Endothelial cell (in vitro differentiated cells): ENCODE results near the gene MACO1. TPM values are rescaled to one million over a fixed set of nuclear protein-coding genes. Genes with fewer than 3 reads are reported as not detected.

ENCODE experiments used
- DNase-seq: peaks from one replicate; pipeline ENCODE4 v3.0.0; 2021; ENCODE audit warnings: low spot score
- H3K27ac Mint-ChIP-seq: one replicate; pipeline ENCODE4 v1.8.0; 2021; ENCODE audit warnings: mixed read lengths, inconsistent platforms; ENCODE audit not compliant: unreplicated experiment
- H3K27me3 Mint-ChIP-seq: one replicate; pipeline ENCODE4 v1.8.0; 2021; ENCODE audit warnings: mild to moderate bottlenecking, moderate library complexity, mixed read lengths, inconsistent platforms; ENCODE audit not compliant: unreplicated experiment
- H3K36me3 Mint-ChIP-seq: one replicate; pipeline ENCODE4 v1.8.0; 2021; ENCODE audit warnings: mild to moderate bottlenecking, low read depth, mixed read lengths, inconsistent platforms; ENCODE audit not compliant: unreplicated experiment
- H3K4me1 Mint-ChIP-seq: one replicate; pipeline ENCODE4 v1.8.0; 2021; ENCODE audit warnings: mild to moderate bottlenecking, mixed read lengths, inconsistent platforms; ENCODE audit not compliant: unreplicated experiment
- H3K4me3 Mint-ChIP-seq: one replicate; pipeline ENCODE4 v1.8.0; 2021; ENCODE audit warnings: mild to moderate bottlenecking, mixed read lengths, inconsistent platforms; ENCODE audit not compliant: unreplicated experiment
- H3K9me3 Mint-ChIP-seq: one replicate; pipeline ENCODE4 v1.8.0; 2021; ENCODE audit warnings: mixed read lengths, inconsistent platforms; ENCODE audit not compliant: unreplicated experiment
- CTCF ChIP-seq: fragments of 200-600 bp; sonication (generic); IDR thresholded peaks from one replicate; pipeline ENCODE4 v1.5.0; 2021; ENCODE audit warnings: antibody characterized with exemption; ENCODE audit not compliant: unreplicated experiment
- total RNA-seq: library from RNA; stranded (reverse); fragmentation: NEBNext Ultra II Directional; extraction: Animal tissue kit (Norgen Biotek cat#: 25700); gene quantifications from one replicate; pipeline ENCODE4 v1.2.1, GENCODE V29; 2021; ENCODE audit not compliant: unreplicated experiment

The MACO1 gene
- total RNA-seq, 1 donor from 2014 or later = 35.9 TPM

DNA sequence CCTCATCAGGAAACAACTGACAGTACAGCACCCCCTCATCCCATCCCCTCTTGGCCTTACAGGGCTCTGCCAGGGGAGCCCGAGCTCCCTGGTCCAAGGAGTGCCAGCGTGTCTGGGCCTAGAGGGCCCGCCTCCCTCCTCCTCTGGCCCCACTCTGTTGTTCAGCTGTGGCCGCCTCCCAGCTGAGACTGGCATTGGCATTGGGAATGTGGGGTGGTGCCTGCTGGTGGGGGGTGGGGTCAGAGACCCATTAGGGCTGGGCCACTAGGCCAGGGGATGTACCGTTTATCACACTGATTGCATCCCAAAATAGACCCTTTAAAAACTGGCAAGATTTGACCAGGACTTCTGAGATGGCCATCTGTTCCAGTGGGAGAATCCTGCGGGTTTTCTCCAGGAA lies 114.1 kb downstream of the MACO1 start:
- no peak for DNase-seq
- Mint-ChIP-seq H3K27ac (no peak overlapping the region), H3K4me3 (peak overlapping the region; percentile 85), H3K36me3 (no peaks in the 10 kb centered on the region), H3K27me3 (peaks cover 2% of the 10 kb centered on the region), H3K9me3 (no peaks in the 10 kb centered on the region), H3K4me1 (peaks cover 9% of the 10 kb centered on the region)
- no peak for TF ChIP-seq CTCF

DNA sequence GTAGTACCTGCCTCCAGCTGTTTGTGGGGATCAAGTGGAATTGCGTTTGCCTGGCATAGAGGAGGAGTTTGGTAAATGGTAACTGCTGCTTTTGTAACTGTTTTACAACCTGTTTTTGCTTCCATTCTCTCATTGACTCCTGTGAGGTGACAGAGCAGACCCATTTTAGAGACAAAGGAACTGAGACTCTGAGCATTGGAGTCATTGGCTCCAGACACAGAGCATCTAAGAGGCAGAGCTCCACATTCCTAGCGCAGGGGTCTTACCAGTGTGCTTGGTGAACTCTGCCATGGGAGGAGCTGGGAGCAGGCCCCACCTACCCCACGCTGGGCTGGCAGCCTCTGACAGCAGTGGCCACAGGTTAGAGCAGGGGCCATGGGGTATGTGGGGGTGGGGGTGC lies 115.1 kb downstream of the MACO1 start:
- H3K36me3 Mint-ChIP-seq = peaks cover 4% of the 10 kb centered on the region
- DNase-seq = no peak
- no peak overlapping the region for H3K4me3 Mint-ChIP-seq
- no peaks in the 10 kb centered on the region for H3K9me3 Mint-ChIP-seq
- no peak overlapping the region for H3K27ac Mint-ChIP-seq
- no peak for TF ChIP-seq CTCF
- peaks cover 17% of the 10 kb centered on the region for H3K4me1 Mint-ChIP-seq
- H3K27me3 Mint-ChIP-seq = peaks cover 5% of the 10 kb centered on the region

GRCh38 chr1:25546193-25546592 lies 115.5 kb downstream of the MACO1 start:
- no peak overlapping the region for H3K4me3 Mint-ChIP-seq
- H3K4me1 Mint-ChIP-seq = peaks cover 21% of the 10 kb centered on the region
- no peak for TF ChIP-seq CTCF
- peaks cover 4% of the 10 kb centered on the region for H3K36me3 Mint-ChIP-seq
- H3K9me3 Mint-ChIP-seq = no peaks in the 10 kb centered on the region
- peaks cover 5% of the 10 kb centered on the region for H3K27me3 Mint-ChIP-seq
- no peak overlapping the region for H3K27ac Mint-ChIP-seq
- DNase-seq = no peak

- peaks cover 10% of the 10 kb centered on the region for H3K27me3 Mint-ChIP-seq
- peaks cover 4% of the 10 kb centered on the region for H3K36me3 Mint-ChIP-seq
- no peak for DNase-seq
- H3K27ac Mint-ChIP-seq = no peak overlapping the region
- no peak for TF ChIP-seq CTCF
- peaks cover 36% of the 10 kb centered on the region for H3K4me1 Mint-ChIP-seq
- no peak overlapping the region for H3K4me3 Mint-ChIP-seq
- H3K9me3 Mint-ChIP-seq = no peaks in the 10 kb centered on the region
These were observed 117.9 kb downstream of the MACO1 start for GRCh38 chr1:25548601-25549000.

GRCh38 chr1:25549273-25550154 lies 118.8 kb downstream of the MACO1 start:
- H3K27me3 Mint-ChIP-seq = peaks cover 10% of the 10 kb centered on the region
- H3K36me3 Mint-ChIP-seq = peaks cover 4% of the 10 kb centered on the region
- H3K27ac Mint-ChIP-seq = no peak overlapping the region
- DNase-seq = no peak
- no peaks in the 10 kb centered on the region for H3K9me3 Mint-ChIP-seq
- H3K4me1 Mint-ChIP-seq = peaks cover 36% of the 10 kb centered on the region
- no peak overlapping the region for H3K4me3 Mint-ChIP-seq
- no peak for TF ChIP-seq CTCF
